ENCODE results near the gene DYNC2H1. TPM values are rescaled to one million over a fixed set of nuclear protein-coding genes. Genes with fewer than 3 reads are reported as not detected.

DYNC2H1 gene
- total RNA-seq, 2 donors from 2014 or later = 7.3 to 20.0 TPM

DNA sequence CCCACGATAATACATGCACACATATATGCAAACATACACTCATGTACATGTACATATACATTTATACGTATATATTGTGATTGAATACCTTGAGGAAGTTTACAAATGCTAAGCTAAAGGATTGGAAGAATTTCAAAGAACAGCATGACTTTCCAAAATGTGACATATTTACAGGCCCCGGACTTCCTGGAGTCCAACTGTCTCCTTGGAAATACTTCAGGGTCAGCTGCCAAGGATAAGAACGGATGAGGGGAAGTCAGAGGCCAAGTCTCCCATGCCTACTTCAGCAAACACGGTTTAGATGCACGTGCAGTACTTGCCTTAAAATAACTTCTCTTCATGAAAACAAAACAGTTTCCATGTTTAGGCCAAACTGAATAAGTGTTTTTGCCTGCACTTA, 213.6 kb downstream of the DYNC2H1 start:
- ATAC-seq (ENCODE audit: insufficient number of reproducible peaks, low FRiP score, low read depth) (no peak), DNase-seq (ENCODE audit: low spot score) (no peak)
- H3K27me3 ChIP-seq (replicated peaks; ENCODE audit: insufficient read depth) = no peaks in the 10 kb centered on the region
- peaks cover 5% of the 10 kb centered on the region for H3K36me3 ChIP-seq
- no peaks in the 10 kb centered on the region for H3K4me1 ChIP-seq (ENCODE audit: control insufficient read depth in 1 of 2, low read depth in 2 of 2)
- no peaks in the 10 kb centered on the region for H3K9me3 ChIP-seq
- TF ChIP-seq, protein P1, sequence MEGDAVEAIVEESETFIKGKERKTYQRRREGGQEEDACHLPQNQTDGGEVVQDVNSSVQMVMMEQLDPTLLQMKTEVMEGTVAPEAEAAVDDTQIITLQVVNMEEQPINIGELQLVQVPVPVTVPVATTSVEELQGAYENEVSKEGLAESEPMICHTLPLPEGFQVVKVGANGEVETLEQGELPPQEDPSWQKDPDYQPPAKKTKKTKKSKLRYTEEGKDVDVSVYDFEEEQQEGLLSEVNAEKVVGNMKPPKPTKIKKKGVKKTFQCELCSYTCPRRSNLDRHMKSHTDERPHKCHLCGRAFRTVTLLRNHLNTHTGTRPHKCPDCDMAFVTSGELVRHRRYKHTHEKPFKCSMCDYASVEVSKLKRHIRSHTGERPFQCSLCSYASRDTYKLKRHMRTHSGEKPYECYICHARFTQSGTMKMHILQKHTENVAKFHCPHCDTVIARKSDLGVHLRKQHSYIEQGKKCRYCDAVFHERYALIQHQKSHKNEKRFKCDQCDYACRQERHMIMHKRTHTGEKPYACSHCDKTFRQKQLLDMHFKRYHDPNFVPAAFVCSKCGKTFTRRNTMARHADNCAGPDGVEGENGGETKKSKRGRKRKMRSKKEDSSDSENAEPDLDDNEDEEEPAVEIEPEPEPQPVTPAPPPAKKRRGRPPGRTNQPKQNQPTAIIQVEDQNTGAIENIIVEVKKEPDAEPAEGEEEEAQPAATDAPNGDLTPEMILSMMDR (IDR thresholded peaks at IDR 0.05) = no peak
- H3K4me3 ChIP-seq = no peak overlapping the region
- H3K27ac ChIP-seq = no peak overlapping the region

DNA sequence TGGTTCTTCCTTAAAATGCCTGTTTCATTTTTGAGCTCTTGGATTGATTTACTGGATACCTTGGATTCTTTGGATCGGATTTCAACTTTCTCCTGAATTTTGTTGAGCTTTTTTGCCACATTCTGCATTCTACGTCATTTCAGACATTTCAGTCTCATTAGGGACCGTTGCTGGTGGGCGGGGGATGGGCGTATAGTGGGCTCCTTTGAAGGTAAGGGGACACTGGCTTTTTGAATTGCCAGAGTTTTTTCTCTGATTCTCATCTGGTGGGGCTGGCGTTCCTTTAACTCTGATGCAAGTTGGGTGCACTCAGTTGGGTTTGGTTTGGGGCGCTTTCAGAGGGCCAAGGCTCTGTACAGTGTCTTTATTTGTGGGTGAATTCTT, 216.5 kb downstream of the DYNC2H1 start:
- H3K36me3 ChIP-seq = peaks cover 5% of the 10 kb centered on the region
- no peak for DNase-seq (ENCODE audit: low spot score)

DNA sequence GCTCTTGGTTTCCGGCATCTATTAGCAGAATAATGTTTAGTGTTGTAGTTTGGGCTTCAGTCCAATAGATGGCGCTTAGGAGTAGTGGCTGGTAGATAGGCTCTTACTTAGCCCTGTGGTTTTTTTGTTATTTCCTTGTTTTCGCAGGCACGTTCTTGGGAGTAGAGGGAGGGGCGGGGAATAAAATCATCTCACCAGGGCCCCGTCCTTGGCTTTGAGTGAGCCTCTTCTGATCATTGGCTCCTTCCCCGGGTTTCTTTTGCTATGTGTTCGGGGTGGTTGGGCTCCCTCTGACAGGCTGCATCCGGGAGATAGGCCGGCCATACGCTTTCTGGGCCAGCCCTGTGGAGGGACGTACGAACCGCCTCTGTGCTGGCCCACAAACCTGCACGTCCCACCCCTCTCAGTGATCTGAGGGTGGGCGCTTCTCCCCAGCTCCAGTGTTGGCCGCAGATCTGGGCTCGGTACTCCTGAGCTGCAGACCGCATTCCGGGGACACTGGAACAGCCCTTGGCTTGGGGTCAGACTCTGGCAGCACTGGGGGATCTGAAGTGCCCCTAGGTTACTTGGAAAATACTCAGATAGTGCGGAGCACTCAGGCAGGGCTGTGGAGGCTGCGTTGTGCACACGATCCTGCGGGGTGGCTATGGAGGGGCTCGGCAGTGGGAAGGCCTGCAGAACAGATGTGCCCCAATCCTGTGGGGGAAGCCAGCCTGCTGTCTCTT, 217.0 kb downstream of the DYNC2H1 start:
- H3K9me3 ChIP-seq = no peaks in the 10 kb centered on the region

More for the DNA sequence above, 216.5 kb downstream of the DYNC2H1 start:
- H3K27ac ChIP-seq = no peak overlapping the region
- H3K4me1 ChIP-seq (ENCODE audit: control insufficient read depth in 1 of 2, low read depth in 2 of 2) = no peaks in the 10 kb centered on the region
- TF ChIP-seq, protein P1 (IDR thresholded peaks at IDR 0.05) = no peak
- no peak overlapping the region for H3K4me3 ChIP-seq
- H3K27me3 ChIP-seq (replicated peaks; ENCODE audit: insufficient read depth) = no peaks in the 10 kb centered on the region
- ATAC-seq (ENCODE audit: insufficient number of reproducible peaks, low FRiP score, low read depth) = no peak
- no peaks in the 10 kb centered on the region for H3K9me3 ChIP-seq

DNA sequence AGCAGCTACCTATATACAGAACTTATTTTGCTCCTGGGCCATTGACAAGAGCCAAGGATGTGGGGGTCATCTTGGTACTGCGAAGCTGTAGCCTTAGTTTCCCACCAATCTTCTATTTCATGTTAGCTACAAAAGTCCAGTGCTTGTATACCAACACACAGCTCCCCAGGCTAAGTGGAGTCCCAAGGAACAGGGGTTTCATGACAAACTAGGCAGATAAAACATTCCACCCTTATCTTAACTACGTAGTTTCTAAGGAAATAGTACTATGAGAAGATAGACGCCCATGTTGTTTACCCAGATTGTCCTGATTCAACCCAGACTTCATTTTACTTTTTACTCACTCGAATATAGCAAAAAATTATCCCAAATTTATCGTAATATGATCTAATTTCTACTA, 218.5 kb downstream of the DYNC2H1 start:
- TF ChIP-seq, protein P1 (IDR thresholded peaks at IDR 0.05) = no peak
- DNase-seq (ENCODE audit: low spot score) (no peak), ATAC-seq (ENCODE audit: insufficient number of reproducible peaks, low FRiP score, low read depth) (no peak)
- Histone ChIP-seq H3K4me3 (no peak overlapping the region), H3K4me1 (ENCODE audit: control insufficient read depth in 1 of 2, low read depth in 2 of 2) (no peaks in the 10 kb centered on the region), H3K9me3 (no peaks in the 10 kb centered on the region), H3K36me3 (peaks cover 5% of the 10 kb centered on the region), H3K27me3 (replicated peaks; ENCODE audit: insufficient read depth) (no peaks in the 10 kb centered on the region), H3K27ac (no peak overlapping the region)

More for the DNA sequence above, 217.0 kb downstream of the DYNC2H1 start:
- TF ChIP-seq, protein P1 (IDR thresholded peaks at IDR 0.05) = no peak
- no peaks in the 10 kb centered on the region for H3K27me3 ChIP-seq (replicated peaks; ENCODE audit: insufficient read depth)
- no peak for DNase-seq (ENCODE audit: low spot score)
- no peak overlapping the region for H3K27ac ChIP-seq
- H3K4me3 ChIP-seq = no peak overlapping the region
- H3K36me3 ChIP-seq = peaks cover 5% of the 10 kb centered on the region
- no peak for ATAC-seq (ENCODE audit: insufficient number of reproducible peaks, low FRiP score, low read depth)
- H3K4me1 ChIP-seq (ENCODE audit: control insufficient read depth in 1 of 2, low read depth in 2 of 2) = no peaks in the 10 kb centered on the region

DNA sequence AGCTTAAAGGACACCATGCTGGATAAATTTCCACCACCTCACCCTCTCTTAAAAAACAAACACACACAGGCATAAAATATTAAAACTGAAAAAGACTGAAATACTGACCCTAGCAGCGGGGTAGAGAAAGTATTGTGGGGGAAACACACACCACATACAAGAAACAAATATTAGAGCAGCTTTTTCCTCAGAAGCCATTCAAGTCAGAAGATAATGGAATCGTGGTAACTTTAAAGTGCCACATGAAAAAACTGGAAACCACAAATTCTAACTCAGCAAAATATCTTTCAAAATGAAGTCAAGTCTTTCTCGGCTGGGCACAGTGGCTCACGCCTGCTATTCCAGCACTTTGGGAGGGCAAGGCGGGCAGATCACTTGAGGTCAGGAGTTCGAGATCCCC, 223.2 kb downstream of the DYNC2H1 start:
- H3K9me3 ChIP-seq = no peaks in the 10 kb centered on the region
- no peaks in the 10 kb centered on the region for H3K4me1 ChIP-seq (ENCODE audit: control insufficient read depth in 1 of 2, low read depth in 2 of 2)
- no peak overlapping the region for H3K27ac ChIP-seq
- H3K4me3 ChIP-seq = no peak overlapping the region
- ATAC-seq (ENCODE audit: insufficient number of reproducible peaks, low FRiP score, low read depth) (no peak), DNase-seq (ENCODE audit: low spot score) (no peak)
- no peaks in the 10 kb centered on the region for H3K27me3 ChIP-seq (replicated peaks; ENCODE audit: insufficient read depth)
- TF ChIP-seq, protein P1 (IDR thresholded peaks at IDR 0.05) = no peak
- no peaks in the 10 kb centered on the region for H3K36me3 ChIP-seq
